IPS-11a (cell line): Measurements from ENCODE around the gene PPP1R14D.

ENCODE experiments used
- H3K4me3 ChIP-seq: one replicate; pipeline ENCODE4 v1.5.1; 2013; ENCODE audit warnings: low read depth, low read length, control low read depth

PPP1R14D gene

GRCh38 chr15:40853241-40853890, 24.9 kb upstream of the PPP1R14D start:
- no peak overlapping the region for H3K4me3 ChIP-seq

- H3K4me3 ChIP-seq = no peak overlapping the region
Observed at GRCh38 chr15:40852529-40852928, 24.0 kb upstream of the PPP1R14D start.

GRCh38 chr15:40850576-40851112, 22.1 kb upstream of the PPP1R14D start:
- H3K4me3 ChIP-seq = no peak overlapping the region

GRCh38 chr15:40847223-40847961, 18.9 kb upstream of the PPP1R14D start:
- H3K4me3 ChIP-seq = no peak overlapping the region

- no peak overlapping the region for H3K4me3 ChIP-seq
Observed at GRCh38 chr15:40846841-40847222, 18.3 kb upstream of the PPP1R14D start.

GRCh38 chr15:40845511-40846284, 17.2 kb upstream of the PPP1R14D start:
- H3K4me3 ChIP-seq = peak overlapping the region; percentile 14

GRCh38 chr15:40845036-40845435, 16.5 kb upstream of the PPP1R14D start:
- H3K4me3 ChIP-seq = peak overlapping the region; percentile 85

GRCh38 chr15:40844696-40845030, 16.2 kb upstream of the PPP1R14D start:
- H3K4me3 ChIP-seq = peak overlapping the region; percentile 85

GRCh38 chr15:40843885-40844695, 15.6 kb upstream of the PPP1R14D start, which contains the start of gene SPINT1:
Gene SPINT1, plus strand, starts transcription at chr15:40844048. Its CDS starts 507 bp downstream, at chr15:40844555.
- peak within 1 kb of the TSS; percentile 85 for H3K4me3 ChIP-seq

- peak overlapping the region; percentile 85 for H3K4me3 ChIP-seq
Observed at GRCh38 chr15:40843261-40843884, 14.9 kb upstream of the PPP1R14D start.

GRCh38 chr15:40841741-40842140, 13.2 kb upstream of the PPP1R14D start:
- no peak overlapping the region for H3K4me3 ChIP-seq

- H3K4me3 ChIP-seq = no peak overlapping the region
Observed at GRCh38 chr15:40838756-40839155, 10.2 kb upstream of the PPP1R14D start.

GRCh38 chr15:40836020-40836419, 7.5 kb upstream of the PPP1R14D start:
- no peak overlapping the region for H3K4me3 ChIP-seq

- no peak overlapping the region for H3K4me3 ChIP-seq
Observed at GRCh38 chr15:40832903-40833302, 4.4 kb upstream of the PPP1R14D start.

GRCh38 chr15:40831861-40832260, 3.4 kb upstream of the PPP1R14D start:
- H3K4me3 ChIP-seq = no peak overlapping the region

GRCh38 chr15:40830884-40831283, 2.4 kb upstream of the PPP1R14D start:
- no peak overlapping the region for H3K4me3 ChIP-seq

GRCh38 chr15:40829115-40829514, 607 bp upstream of the PPP1R14D start:
- H3K4me3 ChIP-seq = no peak overlapping the region

- H3K4me3 ChIP-seq = no peak overlapping the region
Observed at GRCh38 chr15:40826423-40827075, 2.0 kb downstream of the PPP1R14D start.

GRCh38 chr15:40825661-40826422, 2.7 kb downstream of the PPP1R14D start:
- no peak overlapping the region for H3K4me3 ChIP-seq
